LNCaP clone FGC (cell line): ENCODE results near the gene PRDM1.
A peak's percentile ranks its signal among the peaks of the same experiment; 100 is the strongest.

Experiments
- DNase-seq: peaks from one replicate; pipeline ENCODE4 v3.0.0-alpha.2; 2011; ENCODE audit warnings: low read depth
- H3K4me3 ChIP-seq: 2 replicates; pipeline ENCODE4 v1.5.1; 2011; ENCODE audit warnings: mild to moderate bottlenecking, low read depth, low read length, control low read depth
- CTCF ChIP-seq: IDR thresholded peaks from 2 replicates; pipeline ENCODE4 v1.5.1; 2012; ENCODE audit warnings: mild to moderate bottlenecking; ENCODE audit not compliant: control insufficient read depth, insufficient read depth; ENCODE audit errors: extremely low read depth

The PRDM1 gene

DNA sequence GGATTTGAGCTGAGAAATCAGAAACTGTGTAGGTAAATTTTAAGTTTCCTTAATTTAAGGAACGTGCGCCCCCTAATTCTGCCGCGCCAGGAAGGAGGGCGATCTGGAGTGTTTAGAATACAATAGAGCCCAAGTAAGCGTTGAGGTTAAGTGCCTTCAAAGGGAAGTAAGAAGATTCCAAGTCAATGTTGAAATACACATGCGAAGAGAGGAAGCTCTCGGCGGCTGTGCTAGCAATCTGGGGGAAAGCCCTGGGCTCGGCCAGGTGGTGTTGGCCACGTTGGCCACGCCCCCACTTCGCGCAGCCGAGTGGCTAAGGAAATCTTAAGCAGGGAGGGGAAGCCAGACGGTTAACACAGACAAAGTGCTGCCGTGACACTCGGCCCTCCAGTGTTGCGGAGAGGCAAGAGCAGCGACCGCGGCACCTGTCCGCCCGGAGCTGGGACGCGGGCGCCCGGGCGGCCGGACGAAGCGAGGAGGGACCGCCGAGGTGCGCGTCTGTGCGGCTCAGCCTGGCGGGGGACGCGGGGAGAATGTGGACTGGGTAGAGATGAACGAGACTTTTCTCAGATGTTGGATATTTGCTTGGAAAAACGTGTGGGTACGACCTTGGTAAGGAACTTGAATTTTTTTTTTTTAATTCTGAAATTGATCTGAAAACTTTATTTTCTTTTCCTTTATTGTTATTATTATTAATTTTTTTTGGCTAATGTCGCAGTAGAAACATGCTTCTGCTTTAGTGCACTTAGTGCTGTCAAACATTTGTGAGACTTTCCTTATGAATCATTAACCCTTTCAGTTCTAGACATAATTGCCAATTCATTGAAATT, at the start of gene PRDM1:
Gene PRDM1 (plus strand): TSS at position 353 of the 830 bp plus-strand sequence. CDS start 218 bp downstream, at position 571.
- TF ChIP-seq CTCF = peak; percentile 51
- H3K4me3 ChIP-seq = peak within 1 kb of the TSS; percentile 44
- peak; percentile 68 for DNase-seq

GRCh38 chr6:106037060-106037459, 49.1 kb upstream of the PRDM1 start:
- no peak for DNase-seq
- TF ChIP-seq CTCF = no peak
- H3K4me3 ChIP-seq = no peak overlapping the region

DNA sequence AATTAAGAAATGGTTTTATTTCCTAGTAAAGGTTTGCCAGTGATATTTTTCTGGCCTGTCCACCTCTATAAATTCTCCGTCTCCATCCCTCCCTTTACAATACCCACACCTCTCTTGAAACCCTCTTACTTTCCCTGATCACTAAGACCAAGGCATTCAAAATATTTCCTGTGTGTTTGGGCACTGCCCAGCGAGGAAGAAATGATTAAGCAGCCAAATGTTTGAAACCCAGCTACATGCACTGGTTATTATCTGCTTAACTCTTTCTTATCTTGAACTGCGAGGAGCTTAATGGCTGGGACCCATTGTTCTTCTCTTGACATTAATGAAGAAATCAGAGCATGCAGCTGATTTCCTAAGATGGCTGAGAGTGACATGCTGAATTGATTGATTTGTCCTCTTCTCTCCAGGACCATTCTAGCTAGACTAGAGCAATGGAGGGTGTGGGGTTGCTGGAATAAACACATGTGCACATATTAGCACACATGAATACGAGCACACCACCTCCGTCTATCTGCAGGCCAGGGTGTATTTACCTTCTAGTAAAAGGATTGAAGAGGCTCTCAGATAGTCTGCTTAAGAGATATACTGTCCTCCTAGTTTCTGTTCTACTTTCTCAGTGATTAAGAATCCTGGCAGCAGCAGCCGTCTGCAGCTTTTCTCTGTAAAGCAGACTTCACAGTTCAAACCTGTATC, 46.1 kb upstream of the PRDM1 start:
- no peak overlapping the region for H3K4me3 ChIP-seq
- no peak for TF ChIP-seq CTCF
- DNase-seq = no peak

- H3K4me3 ChIP-seq = no peak overlapping the region
- no peak for TF ChIP-seq CTCF
These were observed 42.0 kb upstream of the PRDM1 start for GRCh38 chr6:106044151-106044550.

GRCh38 chr6:106045077-106045476, 41.1 kb upstream of the PRDM1 start:
- TF ChIP-seq CTCF = no peak
- no peak for DNase-seq
- no peak overlapping the region for H3K4me3 ChIP-seq

More at GRCh38 chr6:106044151-106044550, 42.0 kb upstream of the PRDM1 start:
- DNase-seq = no peak

- TF ChIP-seq CTCF = no peak
- H3K4me3 ChIP-seq = no peak overlapping the region
- DNase-seq = no peak
These were observed 39.9 kb upstream of the PRDM1 start for GRCh38 chr6:106046116-106046853.
